H1 (cell line): Measurements from ENCODE around the gene GDI2. TPM values are rescaled to one million over a fixed set of nuclear protein-coding genes. Genes with fewer than 3 reads are reported as not detected.

Experiments
- CTCF ChIA-PET: fragments of 300-600 bp; sonication (Branson Sonifier 250); formaldehyde crosslinking; loops from one replicate; lab custom pipeline; 2021; ENCODE audit not compliant: partially characterized antibody; lab: Charles Lee
- POLR2A ChIA-PET: fragments of 300-600 bp; sonication (Branson Sonifier 250); formaldehyde crosslinking; loops from one replicate; lab custom pipeline; 2021; ENCODE audit warnings: inconsistent platforms; ENCODE audit not compliant: partially characterized antibody; lab: Charles Lee
- DNase-seq, 2 experiments: peaks; one replicate each; pipeline versions ENCODE4 v3.0.0 to v3.0.0-alpha.2; 2010 to 2022; ENCODE audit warnings: low spot score in 2 of 2, low read depth in 1 of 2, mixed read lengths in 1 of 2
- FAIRE-seq: peaks from 2 replicates; lab custom pipeline; 2011; peaks lifted over from hg19 to GRCh38; lab: Jason Lieb, UNC
- H2AFZ ChIP-seq: 2 replicates; pipeline ENCODE4 v1.8.1; 2012; ENCODE audit warnings: low read length, inconsistent platforms
- H2AK5ac ChIP-seq: 2 replicates; pipeline ENCODE4 v1.6.1; 2013; ENCODE audit warnings: low read depth, low read length
- H2BK120ac ChIP-seq: replicated peaks from 2 replicates; pipeline ENCODE3; 2013; ENCODE audit warnings: low read depth, low read length, inconsistent platforms
- H2BK12ac ChIP-seq: 2 replicates; pipeline ENCODE4 v1.6.1; 2013; ENCODE audit warnings: low read depth, low read length
- H2BK15ac ChIP-seq: 2 replicates; pipeline ENCODE4 v1.6.1; 2013; ENCODE audit warnings: low read length
- H2BK20ac ChIP-seq: 2 replicates; pipeline ENCODE4 v1.6.1; 2013; ENCODE audit warnings: low read length
- H2BK5ac ChIP-seq: 2 replicates; pipeline ENCODE4 v1.6.1; 2013; ENCODE audit warnings: low read depth, low read length
- H3K14ac ChIP-seq: 2 replicates; pipeline ENCODE4 v1.6.1; 2013; ENCODE audit warnings: inconsistent platforms; ENCODE audit not compliant: insufficient read length
- H3K18ac ChIP-seq: 2 replicates; pipeline ENCODE4 v1.6.1; 2013; ENCODE audit warnings: low read length; ENCODE audit errors: extremely low read depth
- H3K23ac ChIP-seq: 2 replicates; pipeline ENCODE4 v1.6.1; 2013; ENCODE audit warnings: inconsistent platforms; ENCODE audit not compliant: insufficient read length
- H3K23me2 ChIP-seq: 2 replicates; pipeline ENCODE4 v1.6.1; 2013; ENCODE audit warnings: low read depth, low read length
- H3K27ac ChIP-seq: 2 replicates; pipeline ENCODE4 v1.6.1; 2011; ENCODE audit warnings: low read depth, low read length, inconsistent platforms
- H3K27me3 ChIP-seq, 4 experiments: replicated peaks in 1 of 4; 1 replicate in 1 of 4; 2 replicates in 3 of 4; pipeline versions ENCODE4 v1.6.1 to v1.8.1; 2011 to 2013; ENCODE audit warnings: low read length in 3 of 4, mild to moderate bottlenecking in 3 of 4, inconsistent platforms in 2 of 4, mixed read lengths in 2 of 4, moderate library complexity in 1 of 4; ENCODE audit not compliant: control insufficient read depth in 3 of 4, insufficient read depth in 3 of 4; ENCODE audit errors: extremely low read depth in 1 of 4
- H3K36me3 ChIP-seq, 4 experiments: 2 replicates each; pipeline versions ENCODE4 v1.6.1 to v1.8.1; 2011 to 2013; ENCODE audit warnings: mild to moderate bottlenecking in 4 of 4, low read length in 3 of 4, moderate library complexity in 2 of 4, control low read depth in 1 of 4, inconsistent platforms in 1 of 4; ENCODE audit not compliant: insufficient read depth in 4 of 4, control insufficient read depth in 2 of 4
- H3K4ac ChIP-seq: replicated peaks from 2 replicates; pipeline ENCODE3; 2013; ENCODE audit warnings: low read length, low read depth, mixed read lengths, inconsistent platforms; ENCODE audit not compliant: insufficient read length
- H3K4me1 ChIP-seq, 4 experiments: replicated peaks in 1 of 4; 1 replicate in 1 of 4; 2 replicates in 3 of 4; pipeline versions ENCODE4 v1.6.1 to v1.8.1; 2011 to 2013; ENCODE audit warnings: low read length in 3 of 4, inconsistent platforms in 2 of 4, mixed read lengths in 1 of 4; ENCODE audit not compliant: insufficient read depth in 4 of 4, control insufficient read depth in 3 of 4
- H3K4me2 ChIP-seq, 2 experiments: 2 replicates each; pipeline versions ENCODE4 v1.6.1 to v1.8.1; 2011 to 2013; ENCODE audit warnings: low read depth in 2 of 2, low read length in 2 of 2, control low read depth in 1 of 2, inconsistent platforms in 1 of 2, mild to moderate bottlenecking in 1 of 2; ENCODE audit not compliant: insufficient read depth in 1 of 2
- H3K4me3 ChIP-seq, 4 experiments: fragments of 200-600, 300-600 bp in 1 of 4; sonication (generic), shearing (Covaris generic), sonication (Bioruptor Twin) in 1 of 4; 2 replicates each; pipeline versions ENCODE4 v1.5.1 to v1.8.1; 2011 to 2016; ENCODE audit warnings: low read length in 4 of 4, low read depth in 3 of 4, control low read depth in 2 of 4, inconsistent platforms in 2 of 4, mild to moderate bottlenecking in 2 of 4, mixed read lengths in 1 of 4, moderate library complexity in 1 of 4; ENCODE audit not compliant: insufficient read depth in 2 of 4; ENCODE audit errors: extremely low read depth in 1 of 4
- H3K56ac ChIP-seq: replicated peaks from 2 replicates; pipeline ENCODE3; 2013; ENCODE audit warnings: low read depth, mild to moderate bottlenecking, mixed read lengths, low read length, inconsistent platforms; ENCODE audit not compliant: insufficient read length
- H3K79me1 ChIP-seq: 2 replicates; pipeline ENCODE4 v1.6.1; 2013; ENCODE audit warnings: low read depth, low read length, control low read depth
- H3K79me2 ChIP-seq, 2 experiments: 2 replicates each; pipeline versions ENCODE4 v1.6.1 to v1.8.1; 2012 to 2013; ENCODE audit warnings: low read length in 2 of 2, mild to moderate bottlenecking in 2 of 2, inconsistent platforms in 1 of 2; ENCODE audit not compliant: insufficient read depth in 2 of 2, control insufficient read depth in 1 of 2
- H3K9ac ChIP-seq, 4 experiments: replicated peaks in 1 of 4; 1 replicate in 1 of 4; 2 replicates in 3 of 4; pipeline versions ENCODE4 v1.6.1 to v1.8.1; 2011 to 2013; ENCODE audit warnings: low read depth in 3 of 4, low read length in 3 of 4, control low read depth in 2 of 4, mild to moderate bottlenecking in 2 of 4, moderate library complexity in 2 of 4, inconsistent platforms in 1 of 4; ENCODE audit errors: extremely low read depth in 1 of 4
- H3K9me3 ChIP-seq, 2 experiments: 2 replicates each; pipeline versions ENCODE4 v1.6.1 to v1.8.1; 2012 to 2013; ENCODE audit warnings: mild to moderate bottlenecking in 2 of 2, moderate library complexity in 2 of 2, control low read depth in 1 of 2, inconsistent platforms in 1 of 2, low read depth in 1 of 2, low read length in 1 of 2, mixed read lengths in 1 of 2; ENCODE audit not compliant: insufficient read depth in 2 of 2
- H4K20me1 ChIP-seq, 2 experiments: replicated peaks in 1 of 2; 2 replicates each; pipeline versions ENCODE3 to v1.8.1; 2011 to 2013; ENCODE audit warnings: inconsistent platforms in 2 of 2, low read length in 2 of 2, mild to moderate bottlenecking in 1 of 2; ENCODE audit not compliant: insufficient read depth in 2 of 2, control insufficient read depth in 1 of 2
- H4K5ac ChIP-seq: 2 replicates; pipeline ENCODE4 v1.6.1; 2013; ENCODE audit warnings: low read length, low read depth, mixed read lengths, inconsistent platforms; ENCODE audit not compliant: insufficient read length
- H4K8ac ChIP-seq: 2 replicates; pipeline ENCODE4 v1.8.0; 2013; ENCODE audit warnings: mild to moderate bottlenecking, moderate library complexity, low read length, inconsistent platforms; ENCODE audit not compliant: insufficient read depth; ENCODE audit errors: extremely low read depth
- H4K91ac ChIP-seq: replicated peaks from 2 replicates; pipeline ENCODE3; 2013; ENCODE audit warnings: low read length, mixed read lengths, inconsistent platforms; ENCODE audit not compliant: insufficient read length
- ASH2L ChIP-seq: fragments of 200-600, 300-600 bp; sonication (generic); IDR thresholded peaks from one replicate; pipeline ENCODE4 v1.7.1; 2017; ENCODE audit warnings: low read length
- CEBPB ChIP-seq: IDR thresholded peaks from 2 replicates; pipeline ENCODE4 v1.6.1; 2012; ENCODE audit warnings: low read depth, low read length
- CHD1 ChIP-seq: IDR thresholded peaks from 2 replicates; pipeline ENCODE4 v1.6.1; 2012; ENCODE audit warnings: low read depth, low read length, improper control_type of control experiment
- JUN ChIP-seq: IDR thresholded peaks from 2 replicates; pipeline ENCODE4 v1.6.1; 2011; ENCODE audit warnings: low read depth, mild to moderate bottlenecking, improper control_type of control experiment, low read length
- KDM1A ChIP-seq: fragments of 200-600, 300-600 bp; sonication (generic); IDR thresholded peaks from 2 replicates; pipeline ENCODE4 v1.7.1; 2016; ENCODE audit warnings: mild to moderate bottlenecking, low read length, borderline replicate concordance
- KDM5A ChIP-seq: fragments of 200-600 bp; IDR thresholded peaks from 2 replicates; pipeline ENCODE4 v1.7.1; 2012; ENCODE audit warnings: mild to moderate bottlenecking, low read length, inconsistent platforms, mixed read lengths
- NRF1 ChIP-seq: IDR thresholded peaks from 2 replicates; pipeline ENCODE4 v1.6.1; 2011; ENCODE audit warnings: mild to moderate bottlenecking, low read depth, low read length, improper control_type of control experiment
- POU5F1 ChIP-seq: IDR thresholded peaks from 2 replicates; pipeline ENCODE4 v1.6.1; 2011; ENCODE audit warnings: low read depth, mild to moderate bottlenecking, low read length, moderate library complexity
- RBBP5 ChIP-seq: IDR thresholded peaks from 2 replicates; pipeline ENCODE4 v1.7.1; 2012; ENCODE audit warnings: low read depth, mild to moderate bottlenecking, inconsistent platforms, low read length, moderate library complexity, borderline replicate concordance
- SP2 ChIP-seq: IDR thresholded peaks from 2 replicates; pipeline ENCODE4 v1.6.1; 2012; ENCODE audit warnings: mild to moderate bottlenecking, low read length, inconsistent platforms
- TAF7 ChIP-seq: optimal IDR thresholded peaks from 2 replicates; pipeline ENCODE3; 2011; ENCODE audit warnings: low read depth, mild to moderate bottlenecking, inconsistent platforms, low read length, moderate library complexity, borderline replicate concordance
- TBP ChIP-seq: IDR thresholded peaks from 2 replicates; pipeline ENCODE4 v1.6.1; 2011; ENCODE audit warnings: low read depth, low read length, improper control_type of control experiment
- YY1 ChIP-seq: IDR thresholded peaks from 2 replicates; pipeline ENCODE4 v1.6.1; 2011; ENCODE audit warnings: low read depth, mild to moderate bottlenecking, low read length
- WGBS, 2 experiments: shearing (Covaris generic) in 1 of 2; methylation state at CpG; one replicate each; pipeline versions ENCODE4 v1.1.6 to v1.1.7; 2013 to 2015; ENCODE audit warnings: low lambda C conversion rate in 2 of 2, mixed read lengths in 2 of 2, inconsistent platforms in 1 of 2, low coverage in 1 of 2, missing lambda C conversion rate in 1 of 2; ENCODE audit not compliant: insufficient replicate concordance in 2 of 2, insufficient coverage in 1 of 2, insufficient read length in 1 of 2; ENCODE audit errors: extremely low coverage in 1 of 2, missing lambda C conversion rate in 1 of 2; 5-methylcytosine and 5-hydroxymethylcytosine counted together
- polyA plus RNA-seq, 7 experiments: library from polyadenylated mRNA; depleted of rRNA in 3 of 7; stranded (reverse) in 5 of 7; unstranded in 2 of 7; fragments of >200 nt in 5 of 7; fragments of 200-250 nt in 2 of 7; gene quantifications; 1 replicate in 5 of 7; 2 replicates in 1 of 7; 4 replicates in 1 of 7; pipeline versions ENCODE4 v1.2.1 to v1.2.3, GENCODE V29; 2011 to 2013; ENCODE audit warnings: missing spikeins in 2 of 7, mixed read lengths in 2 of 7
- total RNA-seq: library from RNA; stranded (reverse); fragmentation: NEBNext Ultra II Directional; extraction: Animal tissue kit (Norgen Biotek cat#: 25700); gene quantifications from 2 replicates; pipeline ENCODE4 v1.2.1, GENCODE V29; 2021

GDI2 gene
- total and polyA plus RNA-seq, 2 of the 8 experiments (the other 6 are each of a cell fraction or from before 2014, with no cell fraction given), result 168 to 385 TPM

DNA sequence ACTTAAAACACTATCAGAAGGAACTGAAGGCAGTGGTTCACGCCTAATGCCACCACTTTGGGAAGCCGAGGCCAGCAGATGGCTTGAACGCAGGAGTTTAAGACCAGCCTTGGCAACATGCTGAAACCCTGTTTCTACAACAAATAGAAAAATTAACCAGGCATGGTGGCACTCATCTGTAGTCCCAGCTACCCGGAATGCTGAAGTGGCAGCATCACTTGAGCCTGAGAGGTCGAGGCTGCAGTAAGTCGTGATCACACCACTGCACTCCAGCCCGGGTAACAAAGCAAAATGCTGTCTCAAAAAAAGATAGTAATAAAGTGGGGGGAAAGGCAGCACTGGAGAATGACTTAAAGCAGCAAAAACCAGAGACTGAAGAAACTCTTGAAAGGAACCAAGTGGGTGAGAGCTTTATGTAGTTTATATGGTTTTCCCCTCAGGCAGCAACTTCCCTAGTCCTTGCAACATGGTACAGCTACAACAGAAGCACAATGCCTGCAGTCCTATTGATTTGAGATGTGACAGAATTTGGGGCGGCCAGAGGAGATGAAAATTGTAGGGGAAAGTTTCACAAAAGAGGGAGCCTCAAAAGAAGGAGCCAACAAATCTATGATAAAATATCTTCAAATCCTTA lies 38.1 kb downstream of the GDI2 start:
- Histone ChIP-seq H3K9me3 (no peaks in the 10 kb centered on the region), H3K18ac (no peak overlapping the region), H3K23ac (no peak overlapping the region), H3K27ac (no peak overlapping the region), H2AFZ (no peak overlapping the region), H3K4me1 (no peaks in the 10 kb centered on the region), H2BK15ac (no peak overlapping the region), H3K4me2 (no peak overlapping the region), H3K4me3 (no peak overlapping the region), H3K56ac (no peak overlapping the region), H2BK5ac (no peak overlapping the region), H4K20me1 (peaks cover 15 to 17% of the 10 kb centered on the region in 2 experiments), H4K91ac (no peak overlapping the region), H2BK120ac (no peak overlapping the region), H3K27me3 (no peaks in the 10 kb centered on the region), H3K14ac (no peak overlapping the region), H3K36me3 (peaks cover 5 to 25% (median 15%) of the 10 kb centered on the region in 4 experiments; a peak in 5 of 8 replicates), H4K8ac (no peak overlapping the region; the same call in 1 of the 2 replicates), H2BK12ac (no peak overlapping the region), H3K4ac (no peak overlapping the region), H3K23me2 (no peaks in the 10 kb centered on the region), H2BK20ac (no peak overlapping the region), H3K9ac (no peak overlapping the region), H2AK5ac (no peak overlapping the region), H3K79me1 (peaks cover 15% of the 10 kb centered on the region), H3K79me2 (peaks cover 8 to 87% of the 10 kb centered on the region in 2 experiments), H4K5ac (no peak overlapping the region)
- ChIA-PET CTCF (interaction anchor here (0.9 kb wide), 1 partner anchor 22 kb away, joined by 3 read pairs; no protein-coding TSS in a partner anchor), POLR2A (interaction anchor here (0.7 to 3.1 kb wide), 2 partner anchors 11 to 20 kb away, joined by 3 to 9 read pairs; no protein-coding TSS in a partner anchor)
- FAIRE-seq (no peak), DNase-seq (no peak)
- 96% methylated on average over 8 of the region's 8 CpGs; no CpG with 5 or more reads in 1 of the 2 experiments for WGBS, 2 experiments
- TF ChIP-seq KDM1A (no peak), NRF1 (no peak), ASH2L (no peak), TAF7 (no peak), POU5F1 (no peak), YY1 (no peak), JUN (no peak), KDM5A (no peak), CEBPB (no peak), SP2 (no peak), CHD1 (no peak), TBP (no peak), RBBP5 (no peak)
